Testis (tissue), 2 donors: ENCODE data around the gene PEX11G.

Experiments
- POLR2A ChIP-seq: fragments of 450-650 bp; IDR thresholded peaks from one replicate; pipeline ENCODE4 v1.6.1; 2017; ENCODE audit warnings: antibody characterized with exemption, mild to moderate bottlenecking, moderate library complexity
- TF ChIP-seq, protein P1 (sequence below), 3 experiments: fragments of 450-650 bp in 2 of 3; fragments of 200-600 bp in 1 of 3; sonication (generic) in 1 of 3; IDR thresholded peaks; one replicate each; pipeline ENCODE4 v1.5.1; 2016 to 2019; ENCODE audit warnings: antibody characterized with exemption in 3 of 3, mild to moderate bottlenecking in 2 of 3, moderate library complexity in 1 of 3

- TF ChIP-seq, protein P1, sequence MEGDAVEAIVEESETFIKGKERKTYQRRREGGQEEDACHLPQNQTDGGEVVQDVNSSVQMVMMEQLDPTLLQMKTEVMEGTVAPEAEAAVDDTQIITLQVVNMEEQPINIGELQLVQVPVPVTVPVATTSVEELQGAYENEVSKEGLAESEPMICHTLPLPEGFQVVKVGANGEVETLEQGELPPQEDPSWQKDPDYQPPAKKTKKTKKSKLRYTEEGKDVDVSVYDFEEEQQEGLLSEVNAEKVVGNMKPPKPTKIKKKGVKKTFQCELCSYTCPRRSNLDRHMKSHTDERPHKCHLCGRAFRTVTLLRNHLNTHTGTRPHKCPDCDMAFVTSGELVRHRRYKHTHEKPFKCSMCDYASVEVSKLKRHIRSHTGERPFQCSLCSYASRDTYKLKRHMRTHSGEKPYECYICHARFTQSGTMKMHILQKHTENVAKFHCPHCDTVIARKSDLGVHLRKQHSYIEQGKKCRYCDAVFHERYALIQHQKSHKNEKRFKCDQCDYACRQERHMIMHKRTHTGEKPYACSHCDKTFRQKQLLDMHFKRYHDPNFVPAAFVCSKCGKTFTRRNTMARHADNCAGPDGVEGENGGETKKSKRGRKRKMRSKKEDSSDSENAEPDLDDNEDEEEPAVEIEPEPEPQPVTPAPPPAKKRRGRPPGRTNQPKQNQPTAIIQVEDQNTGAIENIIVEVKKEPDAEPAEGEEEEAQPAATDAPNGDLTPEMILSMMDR (IDR thresholded peaks at IDR 0.05), result no peak
- no peak for TF ChIP-seq POLR2A
Observed at GRCh38 chr19:7440188-7440975, 48.5 kb downstream of the PEX11G start.
